IMR-90 (cell line): Measurements from ENCODE around the gene CBX8. TPM values are rescaled to one million over a fixed set of nuclear protein-coding genes. Genes with fewer than 3 reads are reported as not detected.

Source experiments
- ATAC-seq: fragments of 200-7000 bp; cut with Tn5 transposase; 2 replicates; pipeline ENCODE4 v1.9.1; 2020; ENCODE audit warnings: low read depth, mild to moderate bottlenecking, moderate library complexity
- BruUV-seq: library from RNA; stranded (reverse); fragments of 400-500 nt; replicated peaks from 2 replicates; lab custom pipeline; 2021; lab: Mats Ljungman, UMichigan
- CTCF ChIA-PET: fragments of 300-600 bp; formaldehyde crosslinking; extraction: SDS; loops from one replicate; lab custom pipeline; 2021; ENCODE audit warnings: antibody characterized with exemption; lab: Yijun Ruan, JAX
- POLR2A ChIA-PET: fragments of 300-600 bp; sonication (Branson Sonifier 250); formaldehyde crosslinking; loops from one replicate; lab custom pipeline; 2022; ENCODE audit warnings: antibody characterized with exemption; ENCODE audit not compliant: unreplicated experiment; lab: Charles Lee
- DNase-seq: peaks from one replicate; pipeline ENCODE4 v3.0.0; 2013
- H2AFZ ChIP-seq: replicated peaks from 2 replicates; pipeline ENCODE3; 2013; ENCODE audit warnings: low read length, mild to moderate bottlenecking; ENCODE audit not compliant: poor library complexity
- H2AK5ac ChIP-seq: 2 replicates; pipeline ENCODE4 v1.6.1; 2013; ENCODE audit warnings: low read depth, low read length, inconsistent platforms
- H2AK9ac ChIP-seq: replicated peaks from 2 replicates; pipeline ENCODE3; 2013; ENCODE audit warnings: mild to moderate bottlenecking, low read depth, low read length, moderate library complexity; ENCODE audit not compliant: poor library complexity
- H2BK120ac ChIP-seq: 2 replicates; pipeline ENCODE4 v1.6.1; 2013; ENCODE audit warnings: low read depth, low read length, inconsistent platforms
- H2BK15ac ChIP-seq: 3 replicates; pipeline ENCODE4 v1.6.1; 2013; ENCODE audit warnings: low read depth, low read length, inconsistent platforms
- H2BK20ac ChIP-seq: 2 replicates; pipeline ENCODE4 v1.6.1; 2013; ENCODE audit warnings: low read depth, mild to moderate bottlenecking, inconsistent platforms, low read length, moderate library complexity
- H2BK5ac ChIP-seq: 2 replicates; pipeline ENCODE4 v1.6.1; 2013; ENCODE audit warnings: mild to moderate bottlenecking, low read depth, low read length, inconsistent platforms; ENCODE audit not compliant: poor library complexity, severe bottlenecking
- H3K14ac ChIP-seq: replicated peaks from 2 replicates; pipeline ENCODE4 v1.6.1; 2013; ENCODE audit warnings: low read depth, low read length, inconsistent platforms
- H3K18ac ChIP-seq: 2 replicates; pipeline ENCODE4 v1.6.1; 2013; ENCODE audit warnings: low read depth, low read length, control low read depth
- H3K23ac ChIP-seq: 2 replicates; pipeline ENCODE4 v1.6.1; 2013; ENCODE audit warnings: low read depth, low read length, inconsistent platforms
- H3K27ac ChIP-seq: 2 replicates; pipeline ENCODE4 v1.5.1; 2013; ENCODE audit warnings: mild to moderate bottlenecking, control low read depth, low read length; ENCODE audit not compliant: insufficient read depth
- H3K27me3 ChIP-seq: 2 replicates; pipeline ENCODE4 v1.6.1; 2013; ENCODE audit warnings: low read length; ENCODE audit not compliant: control insufficient read depth, insufficient read depth
- H3K36me3 ChIP-seq: 2 replicates; pipeline ENCODE4 v1.6.1; 2013; ENCODE audit warnings: low read length, mixed read lengths; ENCODE audit not compliant: control insufficient read depth, insufficient read depth
- H3K4ac ChIP-seq: 2 replicates; pipeline ENCODE4 v1.6.1; 2013; ENCODE audit warnings: low read depth, low read length, inconsistent platforms
- H3K4me1 ChIP-seq: 2 replicates; pipeline ENCODE4 v1.6.1; 2013; ENCODE audit warnings: low read length, mixed read lengths; ENCODE audit not compliant: control insufficient read depth, insufficient read depth
- H3K4me2 ChIP-seq: 2 replicates; pipeline ENCODE4 v1.6.1; 2013; ENCODE audit warnings: low read depth, mild to moderate bottlenecking, control low read depth, low read length, moderate library complexity
- H3K4me3 ChIP-seq: 2 replicates; pipeline ENCODE4 v1.5.1; 2013; ENCODE audit warnings: low read depth, mild to moderate bottlenecking, control low read depth, low read length, moderate library complexity; ENCODE audit not compliant: insufficient read depth
- H3K56ac ChIP-seq: 2 replicates; pipeline ENCODE4 v1.6.1; 2013; ENCODE audit warnings: low read length, inconsistent platforms; ENCODE audit not compliant: insufficient read depth; ENCODE audit errors: extremely low read depth
- H3K79me1 ChIP-seq, 2 experiments: 2 replicates each; pipeline ENCODE4 v1.6.1; 2013; ENCODE audit warnings: low read length in 2 of 2, inconsistent platforms in 1 of 2, low read depth in 1 of 2
- H3K9ac ChIP-seq: 2 replicates; pipeline ENCODE4 v1.6.1; 2013; ENCODE audit warnings: low read depth, low read length, control low read depth
- H3K9me1 ChIP-seq: 2 replicates; pipeline ENCODE4 v1.6.1; 2013; ENCODE audit warnings: low read length, inconsistent platforms; ENCODE audit not compliant: insufficient read depth
- H3K9me3 ChIP-seq: 2 replicates; pipeline ENCODE4 v1.6.1; 2013; ENCODE audit warnings: low read length; ENCODE audit not compliant: control insufficient read depth, insufficient read depth
- H4K20me1 ChIP-seq: 2 replicates; pipeline ENCODE4 v1.6.1; 2013; ENCODE audit warnings: low read length, inconsistent platforms; ENCODE audit not compliant: insufficient read depth
- H4K5ac ChIP-seq: 2 replicates; pipeline ENCODE4 v1.6.1; 2013; ENCODE audit warnings: mild to moderate bottlenecking, low read depth, low read length, control low read depth
- H4K8ac ChIP-seq, 2 experiments: 2 replicates each; pipeline ENCODE4 v1.6.1; 2013; ENCODE audit warnings: low read depth in 2 of 2, low read length in 2 of 2, control low read depth in 1 of 2, inconsistent platforms in 1 of 2
- H4K91ac ChIP-seq: 2 replicates; pipeline ENCODE4 v1.6.1; 2013; ENCODE audit warnings: low read depth, low read length, inconsistent platforms; ENCODE audit not compliant: insufficient read depth
- BHLHE40 ChIP-seq: fragments of 150-350 bp; IDR thresholded peaks from 2 replicates; pipeline ENCODE4 v1.6.1; 2016; ENCODE audit warnings: mild to moderate bottlenecking, low read depth, low read length
- CEBPB ChIP-seq: IDR thresholded peaks from 2 replicates; pipeline ENCODE4 v1.6.1; 2012; ENCODE audit warnings: low read depth, low read length, improper control_type of control experiment
- CHD1 ChIP-seq: IDR thresholded peaks from 2 replicates; pipeline ENCODE4 v1.6.1; 2012; ENCODE audit warnings: low read depth, low read length, improper control_type of control experiment
- MAFK ChIP-seq: IDR thresholded peaks from 2 replicates; pipeline ENCODE4 v1.6.1; 2012; ENCODE audit warnings: low read depth, low read length, improper control_type of control experiment
- MAZ ChIP-seq: IDR thresholded peaks from 2 replicates; pipeline ENCODE4 v1.6.1; 2012; ENCODE audit warnings: low read depth, mild to moderate bottlenecking, low read length, improper control_type of control experiment, moderate library complexity, borderline replicate concordance
- RFX5 ChIP-seq: IDR thresholded peaks from 2 replicates; pipeline ENCODE4 v1.8.0; 2012; ENCODE audit warnings: low read depth, mild to moderate bottlenecking, low read length, moderate library complexity
- SMC3 ChIP-seq: fragments of 150-350 bp; IDR thresholded peaks from 2 replicates; pipeline ENCODE4 v1.6.1; 2016; ENCODE audit warnings: low read depth, mild to moderate bottlenecking, antibody characterized with exemption, low read length, moderate library complexity
- USF2 ChIP-seq: fragments of 150-350 bp; IDR thresholded peaks from 2 replicates; pipeline ENCODE4 v1.6.1; 2017; ENCODE audit warnings: mild to moderate bottlenecking, antibody characterized with exemption, low read length, low read depth
- WGBS, 2 experiments: methylation state at CpG; one replicate each; pipeline versions ENCODE4 v1.1.5 to v1.1.7; 2013; ENCODE audit warnings: missing lambda C conversion rate in 2 of 2; ENCODE audit not compliant: insufficient read length in 1 of 2; ENCODE audit errors: extremely low coverage in 2 of 2; 5-methylcytosine and 5-hydroxymethylcytosine counted together
- dilution Hi-C: fragments of 300-500 bp; cut with HindIII; formaldehyde crosslinking; loops from one replicate; pipeline ENCODE4 v1.14.3; 2018; ENCODE audit warnings: low sequenced_read_pairs; ENCODE audit not compliant: unreplicated experiment
- in situ Hi-C: fragments of 300-500 bp; cut with MboI; formaldehyde crosslinking; loops from 3 replicates; pipeline ENCODE4 v1.14.3; 2019; ENCODE audit warnings: low sequenced_read_pairs, inconsistent platforms, mixed read lengths
- intact Hi-C: fragments of 100-400 bp; cut with micrococcal nuclease; formaldehyde crosslinking; loops from 2 replicates; pipeline ENCODE4 v1.10.0; 2022
- polyA plus RNA-seq, 3 experiments: library from polyadenylated mRNA; depleted of rRNA; stranded (reverse); fragments of >200 nt; gene quantifications; 2 replicates each; pipeline ENCODE4 v1.2.3, GENCODE V29; 2012; ENCODE audit warnings: low replicate concordance in 1 of 3
- total RNA-seq: library from RNA; depleted of rRNA; stranded (reverse); fragments of >200 nt; gene quantifications from 2 replicates; pipeline ENCODE4 v1.2.3, GENCODE V29; 2012
- TF ChIP-seq, protein P1 (sequence below): conservative IDR thresholded peaks from 2 replicates; pipeline ENCODE4 v1.5.1; 2012; ENCODE audit warnings: mild to moderate bottlenecking, low read depth, low read length, improper control_type of control experiment

CBX8 gene
- total and polyA plus RNA-seq, 2 of the 4 experiments (the other 2 are of a cell fraction): 3.2 to 5.4 TPM

DNA sequence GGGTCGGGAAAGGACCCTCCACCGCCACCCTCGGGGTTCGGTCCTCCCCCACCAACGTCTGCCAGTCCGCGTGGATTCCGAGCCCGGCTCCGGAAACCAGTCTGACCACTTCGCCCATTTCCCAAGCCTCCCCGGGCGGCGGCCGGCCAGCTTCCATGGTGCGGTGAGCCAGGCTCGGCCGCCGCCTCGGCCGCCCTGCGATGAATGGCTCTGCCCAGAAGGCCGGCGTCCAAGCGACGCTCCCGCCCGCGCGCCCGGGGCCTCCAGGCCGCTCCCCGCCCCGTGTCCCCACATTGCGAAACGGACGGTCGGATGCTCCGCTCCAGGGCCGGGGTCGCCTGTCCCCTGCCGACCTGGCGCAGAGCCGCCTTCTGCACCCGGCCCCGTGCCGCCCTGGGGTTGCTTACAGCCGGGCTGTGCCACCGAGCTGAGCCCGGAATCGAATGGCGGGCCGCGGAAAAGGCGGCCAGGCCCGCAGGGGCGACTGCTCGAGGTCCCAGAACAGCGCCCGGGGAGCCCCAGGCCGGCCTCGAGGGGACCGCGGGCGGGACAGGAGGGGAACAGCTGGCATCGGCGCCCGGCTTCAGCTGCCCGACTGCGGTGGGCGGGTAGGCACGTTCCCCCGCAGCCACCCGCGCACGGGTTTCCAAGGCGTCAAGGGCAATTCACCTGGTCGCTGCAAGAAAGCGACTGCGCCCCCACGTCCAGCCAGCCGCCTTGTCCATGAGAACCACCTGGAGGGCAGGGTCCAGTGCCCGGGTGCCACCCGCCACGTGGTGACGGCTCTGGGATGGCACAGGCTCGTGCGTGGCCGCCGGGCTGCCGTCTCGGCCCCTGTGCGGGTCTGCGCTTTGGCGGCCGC is 18.3 kb upstream of the CBX8 start:
- H3K9ac ChIP-seq: no peak overlapping the region
- ATAC-seq (peak; percentile 16; the same call in 1 of the 2 replicates), DNase-seq (no peak)
- H3K23ac ChIP-seq: no peak overlapping the region
- peaks cover 89% of the 10 kb centered on the region for H3K27me3 ChIP-seq
- H3K9me3 ChIP-seq: no peaks in the 10 kb centered on the region
- intact Hi-C loops: no loop called here
- no peak overlapping the region for H3K4ac ChIP-seq
- WGBS, 2 experiments: 20% methylated on average over 41 of the region's 96 CpGs; no CpG with 5 or more reads in 1 of the 2 experiments
- no peak overlapping the region for H3K18ac ChIP-seq
- peak overlapping the region; percentile 68 for H2AFZ ChIP-seq
- H2BK20ac ChIP-seq: no peak overlapping the region
- no peaks in the 10 kb centered on the region; the same call in none of the 2 replicates for H4K20me1 ChIP-seq
- BruUV-seq: no TSS peak
- H3K56ac ChIP-seq: no peak overlapping the region
- no peaks in the 10 kb centered on the region for H3K79me1 ChIP-seq
- no peak overlapping the region for H3K27ac ChIP-seq
- H3K4me2 ChIP-seq: peak overlapping the region; percentile 32; the same call in 1 of the 2 replicates
- no peak overlapping the region for H3K14ac ChIP-seq
- H2BK15ac ChIP-seq: no peak overlapping the region
- dilution Hi-C loops: no loop called here
- no peak overlapping the region for H4K8ac ChIP-seq
- CTCF ChIA-PET: interaction anchor here (0.6 kb wide), 1 partner anchor 20 kb away, joined by 3 read pairs; no protein-coding TSS in a partner anchor
- peak overlapping the region; percentile 60 for H2AK9ac ChIP-seq
- POLR2A ChIA-PET: no interaction called here
- in situ Hi-C loops: no loop called here
- H3K4me3 ChIP-seq: no peak overlapping the region
- H3K36me3 ChIP-seq: no peaks in the 10 kb centered on the region
- H4K91ac ChIP-seq: no peak overlapping the region
- TF ChIP-seq CHD1 (no peak), RFX5 (no peak), BHLHE40 (no peak), MAZ (no peak), USF2 (no peak), CEBPB (peak; percentile 45; the same call in 1 of the 2 replicates), MAFK (no peak), SMC3 (no peak)
- TF ChIP-seq, protein P1, sequence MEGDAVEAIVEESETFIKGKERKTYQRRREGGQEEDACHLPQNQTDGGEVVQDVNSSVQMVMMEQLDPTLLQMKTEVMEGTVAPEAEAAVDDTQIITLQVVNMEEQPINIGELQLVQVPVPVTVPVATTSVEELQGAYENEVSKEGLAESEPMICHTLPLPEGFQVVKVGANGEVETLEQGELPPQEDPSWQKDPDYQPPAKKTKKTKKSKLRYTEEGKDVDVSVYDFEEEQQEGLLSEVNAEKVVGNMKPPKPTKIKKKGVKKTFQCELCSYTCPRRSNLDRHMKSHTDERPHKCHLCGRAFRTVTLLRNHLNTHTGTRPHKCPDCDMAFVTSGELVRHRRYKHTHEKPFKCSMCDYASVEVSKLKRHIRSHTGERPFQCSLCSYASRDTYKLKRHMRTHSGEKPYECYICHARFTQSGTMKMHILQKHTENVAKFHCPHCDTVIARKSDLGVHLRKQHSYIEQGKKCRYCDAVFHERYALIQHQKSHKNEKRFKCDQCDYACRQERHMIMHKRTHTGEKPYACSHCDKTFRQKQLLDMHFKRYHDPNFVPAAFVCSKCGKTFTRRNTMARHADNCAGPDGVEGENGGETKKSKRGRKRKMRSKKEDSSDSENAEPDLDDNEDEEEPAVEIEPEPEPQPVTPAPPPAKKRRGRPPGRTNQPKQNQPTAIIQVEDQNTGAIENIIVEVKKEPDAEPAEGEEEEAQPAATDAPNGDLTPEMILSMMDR: no peak
- H4K5ac ChIP-seq: no peak overlapping the region
- H2BK5ac ChIP-seq: no peak overlapping the region
- no peak overlapping the region for H2BK120ac ChIP-seq
- peaks cover 12% of the 10 kb centered on the region for H3K4me1 ChIP-seq
- H2AK5ac ChIP-seq: no peak overlapping the region
- H3K9me1 ChIP-seq: no peaks in the 10 kb centered on the region
